Parathyroid adenoma (tissue), 2 donors: ENCODE results near the gene PLXNA4.

Source experiments
- H2AFZ ChIP-seq: fragments of 300-600 bp; sonication (generic); one replicate; pipeline ENCODE4 v1.7.0; 2017; ENCODE audit warnings: antibody characterized with exemption, mild to moderate bottlenecking
- H3K27ac ChIP-seq: fragments of 300-600 bp; sonication (generic); one replicate; pipeline ENCODE4 v1.7.0; 2017
- H3K27me3 ChIP-seq: fragments of 300-600 bp; sonication (generic); one replicate; pipeline ENCODE4 v1.7.0; 2017; ENCODE audit warnings: low read length; ENCODE audit not compliant: control insufficient read depth, insufficient read depth
- H3K36me3 ChIP-seq: fragments of 300-600 bp; sonication (generic); one replicate; pipeline ENCODE4 v1.7.0; 2017; ENCODE audit warnings: low read length; ENCODE audit not compliant: control insufficient read depth, insufficient read depth
- H3K4me1 ChIP-seq: fragments of 300-600 bp; sonication (generic); one replicate; pipeline ENCODE4 v1.7.0; 2017; ENCODE audit warnings: control low read depth
- H3K4me2 ChIP-seq: fragments of 300-600 bp; sonication (generic); one replicate; pipeline ENCODE4 v1.7.0; 2017; ENCODE audit warnings: low read length
- H3K4me3 ChIP-seq: fragments of 300-600 bp; sonication (generic); one replicate; pipeline ENCODE4 v1.7.0; 2017; ENCODE audit warnings: low read depth, low read length
- H3K79me2 ChIP-seq: fragments of 300-600 bp; sonication (generic); one replicate; pipeline ENCODE4 v1.7.0; 2017; ENCODE audit warnings: control low read depth
- H3K9ac ChIP-seq: fragments of 300-600 bp; sonication (generic); one replicate; pipeline ENCODE4 v1.7.0; 2017; ENCODE audit warnings: mild to moderate bottlenecking
- H3K9me3 ChIP-seq: fragments of 300-600 bp; sonication (generic); one replicate; pipeline ENCODE4 v1.7.0; 2017; ENCODE audit warnings: low read length; ENCODE audit not compliant: control insufficient read depth
- CTCF ChIP-seq: fragments of 300-600 bp; sonication (generic); IDR thresholded peaks from one replicate; pipeline ENCODE4 v1.7.0; 2017; ENCODE audit warnings: antibody characterized with exemption, mild to moderate bottlenecking
- donor health status: primary hyperparathyroidism.

Gene PLXNA4

GRCh38 chr7:132154695-132155471 is 421.4 kb downstream of the PLXNA4 start:
- Histone ChIP-seq H2AFZ (no peak overlapping the region), H3K79me2 (no peaks in the 10 kb centered on the region), H3K9ac (no peak overlapping the region), H3K4me3 (no peak overlapping the region), H3K4me1 (no peaks in the 10 kb centered on the region), H3K9me3 (no peaks in the 10 kb centered on the region), H3K27me3 (no peaks in the 10 kb centered on the region), H3K4me2 (no peak overlapping the region), H3K36me3 (no peaks in the 10 kb centered on the region), H3K27ac (no peak overlapping the region)
- no peak for TF ChIP-seq CTCF

- Histone ChIP-seq H3K27me3 (no peaks in the 10 kb centered on the region), H3K79me2 (no peaks in the 10 kb centered on the region), H2AFZ (no peak overlapping the region), H3K4me2 (no peak overlapping the region), H3K27ac (no peak overlapping the region), H3K4me1 (no peaks in the 10 kb centered on the region), H3K9ac (no peak overlapping the region), H3K36me3 (no peaks in the 10 kb centered on the region), H3K4me3 (no peak overlapping the region), H3K9me3 (no peaks in the 10 kb centered on the region)
- no peak for TF ChIP-seq CTCF
These were observed 422.0 kb downstream of the PLXNA4 start for GRCh38 chr7:132154248-132154647.

- TF ChIP-seq CTCF, result no peak
- H3K4me1 ChIP-seq, result no peaks in the 10 kb centered on the region
- no peaks in the 10 kb centered on the region for H3K27me3 ChIP-seq
- no peaks in the 10 kb centered on the region for H3K9me3 ChIP-seq
- H3K9ac ChIP-seq, result no peak overlapping the region
- no peaks in the 10 kb centered on the region for H3K79me2 ChIP-seq
- H2AFZ ChIP-seq, result no peak overlapping the region
- H3K4me2 ChIP-seq, result no peak overlapping the region
- H3K36me3 ChIP-seq, result no peaks in the 10 kb centered on the region
- no peak overlapping the region for H3K27ac ChIP-seq
- H3K4me3 ChIP-seq, result no peak overlapping the region
These were observed 424.0 kb downstream of the PLXNA4 start for GRCh38 chr7:132152131-132152889.

GRCh38 chr7:132150711-132151110 is 425.6 kb downstream of the PLXNA4 start:
- Histone ChIP-seq H3K36me3 (no peaks in the 10 kb centered on the region), H3K27ac (no peak overlapping the region), H3K27me3 (no peaks in the 10 kb centered on the region), H3K4me1 (no peaks in the 10 kb centered on the region), H2AFZ (no peak overlapping the region), H3K9me3 (no peaks in the 10 kb centered on the region), H3K9ac (no peak overlapping the region), H3K4me3 (no peak overlapping the region), H3K4me2 (no peak overlapping the region), H3K79me2 (no peaks in the 10 kb centered on the region)
- no peak for TF ChIP-seq CTCF
